ENCODE results near the gene LCP2.

DNA sequence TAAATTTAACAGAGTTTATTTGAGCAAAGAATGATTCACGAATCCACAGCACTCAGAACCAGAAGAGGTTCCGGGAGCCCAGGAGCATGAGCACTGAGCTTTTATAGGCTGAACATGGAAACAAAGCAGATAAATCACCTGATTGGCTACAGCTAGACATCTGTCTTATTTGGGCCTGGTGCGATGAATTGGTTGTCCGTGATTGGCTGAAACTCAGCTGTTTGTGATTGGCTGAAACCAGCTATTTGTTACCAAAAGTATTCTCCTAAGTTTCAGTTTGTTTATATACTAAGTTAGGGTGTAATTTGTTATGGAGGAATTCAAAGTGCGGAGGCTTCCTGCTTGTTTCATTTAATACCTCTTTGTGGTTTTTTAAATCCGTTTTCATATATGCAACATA, 15.8 kb upstream of the LCP2 start:
- TF ChIP-seq, protein P1, sequence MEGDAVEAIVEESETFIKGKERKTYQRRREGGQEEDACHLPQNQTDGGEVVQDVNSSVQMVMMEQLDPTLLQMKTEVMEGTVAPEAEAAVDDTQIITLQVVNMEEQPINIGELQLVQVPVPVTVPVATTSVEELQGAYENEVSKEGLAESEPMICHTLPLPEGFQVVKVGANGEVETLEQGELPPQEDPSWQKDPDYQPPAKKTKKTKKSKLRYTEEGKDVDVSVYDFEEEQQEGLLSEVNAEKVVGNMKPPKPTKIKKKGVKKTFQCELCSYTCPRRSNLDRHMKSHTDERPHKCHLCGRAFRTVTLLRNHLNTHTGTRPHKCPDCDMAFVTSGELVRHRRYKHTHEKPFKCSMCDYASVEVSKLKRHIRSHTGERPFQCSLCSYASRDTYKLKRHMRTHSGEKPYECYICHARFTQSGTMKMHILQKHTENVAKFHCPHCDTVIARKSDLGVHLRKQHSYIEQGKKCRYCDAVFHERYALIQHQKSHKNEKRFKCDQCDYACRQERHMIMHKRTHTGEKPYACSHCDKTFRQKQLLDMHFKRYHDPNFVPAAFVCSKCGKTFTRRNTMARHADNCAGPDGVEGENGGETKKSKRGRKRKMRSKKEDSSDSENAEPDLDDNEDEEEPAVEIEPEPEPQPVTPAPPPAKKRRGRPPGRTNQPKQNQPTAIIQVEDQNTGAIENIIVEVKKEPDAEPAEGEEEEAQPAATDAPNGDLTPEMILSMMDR (IDR thresholded peaks at IDR 0.05): no peak
- no peak for TF ChIP-seq POLR2A (IDR thresholded peaks at IDR 0.05)

All from adrenal gland (tissue), 5 donors.